Aorta (tissue), 5 donors: ENCODE results near the gene CDYL. TPM values are rescaled to one million over a fixed set of nuclear protein-coding genes. Genes with fewer than 3 reads are reported as not detected.

Source experiments
- ATAC-seq: fragments of 200-7000 bp; cut with Tn5 transposase; one replicate; pipeline ENCODE4 v1.9.1; 2022; ENCODE audit warnings: moderate library complexity; ENCODE audit not compliant: low FRiP score
- DNase-seq, 2 donors: peaks; one replicate each; pipeline ENCODE4 v3.0.0-alpha.2; 2020
- H3K27ac ChIP-seq, 2 donors: one replicate each; pipeline ENCODE4 v1.5.1; 2013; ENCODE audit warnings: low read length in 2 of 2, mild to moderate bottlenecking in 2 of 2, moderate library complexity in 2 of 2, control low read depth in 1 of 2, inconsistent platforms in 1 of 2, low read depth in 1 of 2
- H3K27me3 ChIP-seq, 2 donors: one replicate each; pipeline ENCODE4 v1.6.1; 2013; ENCODE audit warnings: control low read depth in 1 of 2, low read length in 1 of 2, mild to moderate bottlenecking in 1 of 2, moderate library complexity in 1 of 2; ENCODE audit not compliant: insufficient read depth in 2 of 2, control insufficient read depth in 1 of 2
- H3K36me3 ChIP-seq, 2 donors: one replicate each; pipeline ENCODE4 v1.6.1; 2013; ENCODE audit warnings: control low read depth in 1 of 2, low read length in 1 of 2, mild to moderate bottlenecking in 1 of 2; ENCODE audit not compliant: insufficient read depth in 2 of 2, control insufficient read depth in 1 of 2
- H3K4me1 ChIP-seq, 2 donors: one replicate each; pipeline ENCODE4 v1.6.1; 2013; ENCODE audit warnings: low read length in 2 of 2, control low read depth in 1 of 2, mild to moderate bottlenecking in 1 of 2, moderate library complexity in 1 of 2; ENCODE audit not compliant: insufficient read depth in 2 of 2, control insufficient read depth in 1 of 2
- H3K4me3 ChIP-seq, 2 donors: one replicate each; pipeline ENCODE4 v1.5.1; 2013; ENCODE audit warnings: low read length in 2 of 2, control low read depth in 1 of 2, mild to moderate bottlenecking in 1 of 2
- H3K9me3 ChIP-seq: one replicate; pipeline ENCODE4 v1.6.1; 2013; ENCODE audit warnings: mild to moderate bottlenecking, low read length; ENCODE audit not compliant: control insufficient read depth
- WGBS, 2 donors: extraction: QIAGEN DNeasy Blood & Tissue Kit; methylation state at CpG; one replicate each; pipeline ENCODE4 v1.1.7; 2013; 5-methylcytosine and 5-hydroxymethylcytosine counted together
- intact Hi-C, 2 donors: fragments of 100-400 bp; cut with DNase I; formaldehyde crosslinking; loops; one replicate each; pipeline versions ENCODE4 v1.14.2 to v1.15.0; 2022
- polyA plus RNA-seq, 2 donors: library from polyadenylated mRNA; stranded (reverse); fragments of 200-250 nt; gene quantifications; one replicate each; pipeline ENCODE4 v1.2.3, GENCODE V29; 2013
- total RNA-seq, 2 donors: library from RNA; stranded (reverse); fragmentation: NEBNext Ultra II Directional; extraction: Animal tissue kit (Norgen Biotek cat#: 25700); gene quantifications; one replicate each; pipeline ENCODE4 v1.2.1, GENCODE V29; 2021
- donor health status: healthy with polysubstance abuse.
- donor health status: Bipolar disorder and iron deficiency.
- donor health status: DM: no; HTN: no; CAD: no.
- donor health status: DM: no; HTN: no; CAD: no.
- donor health status: DM: yes; HTN: yes; CAD: no.

CDYL gene
- total and polyA plus RNA-seq, 4 donors = 9.6 to 44.2 (median 26.4) TPM

DNA sequence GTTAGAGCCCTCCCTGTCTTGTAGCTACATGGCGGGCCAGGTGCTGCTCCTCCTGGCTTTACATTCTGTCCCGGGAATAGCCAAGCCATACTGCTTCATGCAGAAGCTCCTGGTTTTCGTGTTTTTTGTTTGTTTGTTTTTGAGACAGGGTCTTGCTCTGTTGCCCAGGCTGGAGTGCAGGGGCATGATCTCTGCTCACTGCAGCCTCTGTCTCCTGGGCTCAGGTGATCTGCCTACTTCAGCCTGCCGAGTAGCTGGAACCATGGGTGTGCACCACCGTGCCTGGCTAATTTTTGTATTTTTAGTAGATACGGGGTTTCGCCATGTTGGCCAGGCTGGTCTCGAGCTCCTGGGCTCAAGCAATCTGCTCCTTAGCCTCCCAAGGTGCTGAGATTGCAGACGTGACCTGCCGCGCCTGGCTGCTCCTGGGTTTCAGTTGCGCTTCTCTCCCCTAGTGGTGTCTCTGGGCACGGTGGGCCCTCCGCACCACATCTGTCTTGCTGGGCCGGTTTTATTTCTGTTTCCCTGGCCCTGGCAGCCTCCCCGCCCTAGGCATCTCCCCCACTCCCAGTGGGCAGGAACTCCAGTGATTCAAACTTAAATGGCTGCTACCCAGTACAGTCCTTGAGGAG is 12.9 kb downstream of the CDYL start:
- Histone ChIP-seq H3K27me3 (no peaks in the 10 kb centered on the region), H3K4me3 (no peak overlapping the region), H3K27ac (no peak overlapping the region), H3K36me3 (no peaks in the 10 kb centered on the region), H3K9me3 (no peaks in the 10 kb centered on the region), H3K4me1 (peaks cover 0 to 2% of the 10 kb centered on the region in 2 donors)
- DNase-seq (no peak), ATAC-seq (no peak)
- WGBS, 2 donors = 86 to 87% methylated on average over 16 of the region's 16 CpGs
- intact Hi-C loops = no loop called here

DNA sequence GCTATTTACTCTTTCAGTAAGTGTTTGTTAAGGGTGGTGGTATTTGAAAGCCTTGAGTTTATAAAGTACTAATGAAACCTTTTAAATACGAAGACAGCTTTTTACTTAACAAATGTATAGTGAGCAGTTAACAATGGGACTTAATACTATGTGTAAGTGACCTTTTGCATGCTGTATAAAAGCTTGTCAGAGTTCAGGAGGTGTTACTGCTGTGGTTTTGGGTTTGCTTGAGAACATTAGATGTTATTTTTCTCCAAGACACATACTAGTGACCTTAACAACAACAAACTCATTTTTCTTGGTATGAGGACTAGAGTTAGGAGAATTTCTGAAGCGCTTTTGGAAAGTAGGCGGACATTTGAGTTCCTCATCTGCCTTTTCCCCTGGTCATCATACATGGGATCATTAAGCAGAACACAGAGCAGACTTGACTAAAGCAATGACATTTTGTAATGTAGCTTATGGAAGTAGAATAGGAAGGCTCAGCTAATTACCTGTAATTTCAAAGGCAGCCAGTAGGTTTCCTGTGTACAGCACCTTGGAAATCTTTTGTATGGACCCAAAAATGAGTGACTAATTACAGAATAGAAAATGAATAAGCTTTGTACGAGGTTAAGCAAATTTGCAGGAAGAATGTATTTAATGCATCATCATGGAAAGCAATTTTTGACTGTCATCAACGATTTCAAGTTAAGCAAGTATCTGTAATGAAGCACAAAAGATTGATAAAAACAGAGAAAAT is 14.1 kb downstream of the CDYL start:
- ATAC-seq (no peak), DNase-seq (no peak)
- WGBS, 2 donors = 87 to 93% methylated on average over 5 of the region's 5 CpGs
- Histone ChIP-seq H3K4me3 (no peak overlapping the region), H3K4me1 (peaks cover 0 to 2% of the 10 kb centered on the region in 2 donors), H3K36me3 (no peaks in the 10 kb centered on the region), H3K27ac (no peak overlapping the region), H3K9me3 (no peaks in the 10 kb centered on the region), H3K27me3 (no peaks in the 10 kb centered on the region)
- intact Hi-C loops = no loop called here

DNA sequence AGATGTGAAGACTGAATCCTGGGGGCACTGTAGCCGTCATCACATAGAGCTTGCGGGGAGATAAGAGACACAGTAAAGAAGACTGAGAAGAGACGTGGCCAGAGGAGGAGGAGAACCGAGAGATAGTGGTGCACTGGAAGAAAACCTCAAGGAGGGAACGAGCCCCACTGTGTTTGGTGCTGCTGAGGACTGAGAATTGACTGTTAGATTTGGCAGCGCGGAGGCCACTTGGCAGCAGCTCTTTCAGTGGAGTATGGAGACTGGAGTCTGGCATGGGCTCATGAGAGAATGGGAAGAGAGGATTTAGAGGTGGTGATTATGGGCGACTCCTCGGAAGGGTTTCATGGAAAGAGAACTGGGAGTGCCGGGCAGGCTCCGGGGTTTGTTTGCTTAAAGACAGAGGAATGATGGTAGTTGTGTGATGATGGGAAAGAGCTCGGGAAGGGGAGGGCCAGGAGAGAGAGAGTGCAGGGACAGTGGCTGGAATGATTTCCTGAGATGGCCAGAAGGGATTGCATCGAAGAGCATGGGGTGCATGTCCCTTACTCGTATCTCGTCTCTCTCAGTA is 18.0 kb downstream of the CDYL start:
- Histone ChIP-seq H3K4me3 (no peak overlapping the region), H3K27ac (no peak overlapping the region), H3K27me3 (no peaks in the 10 kb centered on the region), H3K4me1 (no peaks in the 10 kb centered on the region), H3K36me3 (no peaks in the 10 kb centered on the region), H3K9me3 (no peaks in the 10 kb centered on the region)
- WGBS, 2 donors = 39 to 41% methylated on average over 15 of the region's 15 CpGs
- peak; percentile 36 for ATAC-seq
- intact Hi-C loops = no loop called here
- DNase-seq = peak in 1 of 2 donors; percentile 52

DNA sequence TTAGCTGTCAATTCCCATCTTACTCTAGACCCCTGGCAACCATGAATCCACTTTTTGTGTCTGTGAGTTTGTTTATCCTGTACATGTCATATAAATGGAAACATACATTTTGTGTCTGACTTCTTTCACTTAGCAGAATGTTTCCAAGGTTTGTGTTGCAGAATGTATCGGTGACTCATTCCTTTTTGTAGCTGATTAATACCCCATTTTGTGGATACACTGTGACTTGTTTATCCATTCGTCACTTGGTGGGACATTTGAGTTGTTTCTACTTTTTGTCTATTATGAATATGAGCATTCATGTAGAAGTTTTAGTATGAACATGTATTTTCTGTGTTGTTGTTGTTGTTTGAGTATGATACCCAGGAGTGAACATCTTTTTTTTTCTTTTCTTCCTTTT is 21.4 kb downstream of the CDYL start:
- Histone ChIP-seq H3K27me3 (no peaks in the 10 kb centered on the region), H3K27ac (no peak overlapping the region), H3K9me3 (no peaks in the 10 kb centered on the region), H3K4me3 (no peak overlapping the region), H3K36me3 (no peaks in the 10 kb centered on the region), H3K4me1 (no peaks in the 10 kb centered on the region)
- 93 to 95% methylated on average over 2 of the region's 2 CpGs for WGBS, 2 donors
- no peak for ATAC-seq
- no peak for DNase-seq
- intact Hi-C loops = no loop called here

DNA sequence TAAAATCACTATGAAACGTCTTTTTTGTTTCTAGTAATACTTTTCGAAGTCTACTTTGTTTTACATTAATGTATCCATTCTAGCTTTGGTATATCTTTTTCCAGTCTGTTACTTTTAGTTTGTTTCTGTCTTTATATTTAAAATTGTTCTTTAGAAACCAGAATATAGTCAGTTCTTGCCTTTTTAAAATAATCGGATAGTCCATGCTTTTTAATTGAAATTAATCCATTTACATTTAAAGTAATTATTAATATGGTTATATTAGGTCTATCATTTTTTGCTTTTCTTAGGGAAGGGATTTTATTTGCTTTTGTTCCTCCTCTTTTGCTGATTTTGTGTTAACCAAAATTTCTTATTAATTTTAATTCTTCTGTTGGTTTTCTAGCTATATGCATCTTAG is 23.7 kb downstream of the CDYL start:
- Histone ChIP-seq H3K4me3 (no peak overlapping the region), H3K27ac (no peak overlapping the region), H3K9me3 (no peaks in the 10 kb centered on the region), H3K27me3 (no peaks in the 10 kb centered on the region), H3K4me1 (no peaks in the 10 kb centered on the region), H3K36me3 (no peaks in the 10 kb centered on the region)
- no peak for ATAC-seq
- 97% methylated on average over 3 of the region's 3 CpGs for WGBS, 2 donors
- DNase-seq = no peak
- intact Hi-C loops = no loop called here

DNA sequence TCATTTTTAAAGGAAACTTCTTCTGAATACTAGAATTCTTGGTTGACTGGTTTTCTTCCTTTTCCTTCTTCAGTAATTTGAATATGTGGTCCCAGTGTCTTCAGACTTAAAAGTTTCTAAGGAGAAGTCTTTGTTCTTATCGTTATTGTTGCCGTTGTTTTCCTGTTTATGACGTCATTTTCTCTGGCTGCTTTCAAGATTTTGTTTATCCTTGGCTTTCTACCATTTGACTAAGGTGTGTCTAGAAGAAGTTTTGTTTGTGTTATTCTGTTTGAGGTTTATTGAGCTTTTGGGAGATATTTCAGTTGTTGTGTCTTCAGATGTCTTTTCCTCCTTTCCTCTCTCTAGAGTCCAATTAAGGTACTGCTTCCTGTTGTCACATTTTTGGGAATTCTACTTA is 24.5 kb downstream of the CDYL start:
- Histone ChIP-seq H3K4me1 (no peaks in the 10 kb centered on the region), H3K27ac (no peak overlapping the region), H3K4me3 (no peak overlapping the region), H3K27me3 (no peaks in the 10 kb centered on the region), H3K9me3 (no peaks in the 10 kb centered on the region), H3K36me3 (no peaks in the 10 kb centered on the region)
- intact Hi-C loops = no loop called here
- DNase-seq (no peak), ATAC-seq (no peak)
- WGBS, 2 donors = 78 to 82% methylated on average over 3 of the region's 3 CpGs

DNA sequence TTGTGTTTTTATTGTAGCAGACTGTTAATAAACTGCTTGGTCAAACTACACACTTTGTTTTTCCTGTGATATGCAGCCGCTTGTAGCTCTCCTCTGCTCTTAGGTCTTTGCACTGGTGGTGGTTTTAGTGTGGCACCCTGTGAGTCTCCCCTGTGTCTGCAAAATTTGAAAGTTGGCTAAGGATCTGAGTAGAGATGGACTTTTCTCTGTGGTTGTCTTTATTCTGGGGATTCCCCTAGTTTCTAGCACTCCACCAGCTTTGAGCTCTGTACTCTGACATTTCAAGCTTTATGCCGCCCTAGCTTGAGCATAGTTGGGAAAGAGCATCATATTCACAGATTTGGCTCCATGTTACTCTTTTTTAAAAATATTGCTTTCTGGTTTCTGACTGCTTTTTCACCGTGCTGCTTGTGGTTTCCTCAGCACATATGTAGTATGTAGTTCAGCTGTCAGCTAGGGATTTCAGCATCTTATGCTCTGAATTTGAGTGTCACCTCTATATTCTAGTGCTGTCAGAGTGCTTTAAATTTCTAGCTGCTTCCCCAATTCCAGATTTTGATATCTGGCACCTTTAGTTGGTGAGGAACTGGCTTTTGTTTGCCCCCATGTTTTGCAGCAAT is 25.4 kb downstream of the CDYL start:
- DNase-seq = no peak
- ATAC-seq = no peak
- Histone ChIP-seq H3K36me3 (no peaks in the 10 kb centered on the region), H3K4me1 (no peaks in the 10 kb centered on the region), H3K4me3 (no peak overlapping the region), H3K9me3 (no peaks in the 10 kb centered on the region), H3K27ac (no peak overlapping the region), H3K27me3 (no peaks in the 10 kb centered on the region)
- WGBS, 2 donors = 71 to 78% methylated on average over 3 of the region's 3 CpGs
- intact Hi-C loops = no loop called here

DNA sequence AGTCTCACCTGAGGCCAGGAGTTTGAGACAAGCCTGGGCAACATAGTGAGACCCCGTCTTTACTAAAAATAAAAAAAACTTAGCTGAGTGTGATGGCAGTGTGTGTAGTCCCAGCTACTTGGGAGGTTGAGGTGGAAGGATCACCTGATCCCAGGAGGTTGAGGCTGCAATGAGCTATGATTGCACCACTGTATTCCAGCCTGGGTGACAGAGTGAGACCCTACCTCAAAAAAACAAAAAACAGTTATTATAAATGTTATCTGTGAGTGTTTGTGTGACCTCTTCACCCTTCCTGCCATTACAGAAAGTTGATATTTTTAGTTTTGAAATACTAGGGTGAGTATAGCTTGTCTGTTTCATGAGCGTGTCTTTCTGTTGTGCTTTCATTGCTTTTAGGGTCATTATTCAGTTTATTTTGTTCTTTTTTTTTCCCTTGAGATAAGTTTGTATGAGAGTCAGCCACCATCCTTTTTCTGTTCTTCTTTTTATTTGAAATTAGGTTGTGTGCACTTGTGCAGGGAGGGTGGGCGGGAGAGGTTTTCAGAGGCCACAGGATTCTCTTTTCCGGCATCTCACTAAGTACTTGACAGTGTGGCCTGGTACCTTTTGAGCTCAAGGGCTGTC is 26.2 kb downstream of the CDYL start:
- WGBS, 2 donors = 95 to 96% methylated on average over 4 of the region's 4 CpGs
- no peak overlapping the region for H3K27ac ChIP-seq
- H3K36me3 ChIP-seq = no peaks in the 10 kb centered on the region
- H3K4me3 ChIP-seq = no peak overlapping the region
- DNase-seq (no peak), ATAC-seq (no peak)
- intact Hi-C loops = no loop called here
- H3K4me1 ChIP-seq = no peaks in the 10 kb centered on the region
- H3K9me3 ChIP-seq = no peaks in the 10 kb centered on the region
- no peaks in the 10 kb centered on the region for H3K27me3 ChIP-seq
